ENCODE measurements around the gene TEX50.
"Not testable (repeated sequence)": the region's sequence is repeated elsewhere in the genome, so short reads cannot be mapped to it uniquely, and the experiment has no call there.

TEX50 gene

DNA sequence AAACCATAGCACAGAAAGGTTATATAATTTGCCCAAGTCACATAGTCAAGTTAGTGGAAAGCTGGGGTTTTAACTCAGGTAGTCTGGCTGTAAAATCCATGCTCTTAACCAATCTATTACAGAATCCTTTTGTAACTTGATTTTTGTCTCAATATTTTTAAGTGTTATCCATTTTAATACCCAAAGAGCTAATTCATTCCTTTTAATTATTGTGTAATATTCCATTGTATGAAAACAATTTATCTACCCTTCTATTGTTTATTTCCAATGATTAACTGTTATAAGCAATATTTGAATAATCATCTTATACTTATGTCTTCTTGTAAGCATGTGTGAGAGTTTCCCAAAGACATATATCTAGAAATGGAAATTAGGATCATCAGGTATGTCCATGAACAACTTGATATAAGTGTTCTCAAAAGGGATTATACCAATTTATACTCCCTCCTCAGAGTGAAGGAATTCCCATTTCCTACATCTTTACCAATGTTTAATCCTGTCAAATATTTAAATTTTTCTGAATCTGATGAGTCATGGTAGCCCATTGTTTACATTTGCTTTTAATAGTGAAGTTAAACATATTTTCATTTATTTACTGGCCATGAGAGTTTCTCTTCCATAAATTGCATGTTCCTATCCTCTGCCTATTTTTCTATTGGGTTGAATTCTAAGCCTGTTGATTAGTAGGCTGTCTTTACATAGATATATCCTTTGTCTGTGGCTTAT, 13.9 kb downstream of the TEX50 start:
- TF ChIP-seq, protein P1, sequence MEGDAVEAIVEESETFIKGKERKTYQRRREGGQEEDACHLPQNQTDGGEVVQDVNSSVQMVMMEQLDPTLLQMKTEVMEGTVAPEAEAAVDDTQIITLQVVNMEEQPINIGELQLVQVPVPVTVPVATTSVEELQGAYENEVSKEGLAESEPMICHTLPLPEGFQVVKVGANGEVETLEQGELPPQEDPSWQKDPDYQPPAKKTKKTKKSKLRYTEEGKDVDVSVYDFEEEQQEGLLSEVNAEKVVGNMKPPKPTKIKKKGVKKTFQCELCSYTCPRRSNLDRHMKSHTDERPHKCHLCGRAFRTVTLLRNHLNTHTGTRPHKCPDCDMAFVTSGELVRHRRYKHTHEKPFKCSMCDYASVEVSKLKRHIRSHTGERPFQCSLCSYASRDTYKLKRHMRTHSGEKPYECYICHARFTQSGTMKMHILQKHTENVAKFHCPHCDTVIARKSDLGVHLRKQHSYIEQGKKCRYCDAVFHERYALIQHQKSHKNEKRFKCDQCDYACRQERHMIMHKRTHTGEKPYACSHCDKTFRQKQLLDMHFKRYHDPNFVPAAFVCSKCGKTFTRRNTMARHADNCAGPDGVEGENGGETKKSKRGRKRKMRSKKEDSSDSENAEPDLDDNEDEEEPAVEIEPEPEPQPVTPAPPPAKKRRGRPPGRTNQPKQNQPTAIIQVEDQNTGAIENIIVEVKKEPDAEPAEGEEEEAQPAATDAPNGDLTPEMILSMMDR (IDR thresholded peaks at IDR 0.05; ENCODE audit: low read depth, low read length), result no peak
- H3K4me3 ChIP-seq (ENCODE audit: low read depth, low read length), result no peak overlapping the region

DNA sequence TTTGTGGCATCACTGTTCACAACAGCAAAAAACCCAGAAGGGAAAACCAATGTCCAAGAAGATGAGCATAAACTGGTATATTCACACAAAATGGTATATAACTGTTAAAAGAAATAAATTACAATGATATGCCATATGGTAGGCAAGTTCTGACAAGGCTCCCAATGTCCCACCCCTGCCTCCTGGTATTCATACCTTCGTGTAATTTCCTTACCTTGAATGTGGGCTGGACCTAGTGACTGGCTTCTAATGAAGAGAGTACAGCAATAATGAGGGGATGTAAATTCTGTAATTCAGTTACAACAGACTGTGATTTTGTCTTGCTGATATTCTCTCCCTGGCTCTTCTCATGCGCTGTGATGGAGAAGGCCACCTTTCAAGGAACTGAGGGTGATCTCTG, 25.2 kb downstream of the TEX50 start:
- no peak overlapping the region for H3K4me3 ChIP-seq (ENCODE audit: low read depth, low read length)
- TF ChIP-seq, protein P1 (IDR thresholded peaks at IDR 0.05; ENCODE audit: low read depth, low read length), result no peak

DNA sequence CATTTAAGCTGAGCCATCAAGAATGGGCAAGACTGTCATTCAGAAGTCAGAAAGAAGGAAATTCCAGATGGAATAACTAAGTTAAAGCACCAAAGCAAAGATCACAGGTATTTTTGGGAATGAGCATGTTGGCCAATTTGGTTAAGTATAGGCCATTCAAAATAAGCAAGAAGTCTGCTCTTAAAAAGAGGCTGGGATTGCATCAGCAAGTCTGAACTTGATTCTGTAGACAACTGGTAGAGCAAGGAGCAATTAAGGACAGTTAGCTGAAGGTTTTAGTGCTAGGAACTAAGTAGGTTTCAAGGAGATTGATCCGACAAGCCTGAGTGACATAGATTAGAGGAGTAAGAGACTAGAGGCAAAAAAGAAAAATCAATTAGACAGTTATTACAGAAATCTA, 26.1 kb downstream of the TEX50 start:
- TF ChIP-seq, protein P1 (IDR thresholded peaks at IDR 0.05; ENCODE audit: low read depth, low read length), result no peak

DNA sequence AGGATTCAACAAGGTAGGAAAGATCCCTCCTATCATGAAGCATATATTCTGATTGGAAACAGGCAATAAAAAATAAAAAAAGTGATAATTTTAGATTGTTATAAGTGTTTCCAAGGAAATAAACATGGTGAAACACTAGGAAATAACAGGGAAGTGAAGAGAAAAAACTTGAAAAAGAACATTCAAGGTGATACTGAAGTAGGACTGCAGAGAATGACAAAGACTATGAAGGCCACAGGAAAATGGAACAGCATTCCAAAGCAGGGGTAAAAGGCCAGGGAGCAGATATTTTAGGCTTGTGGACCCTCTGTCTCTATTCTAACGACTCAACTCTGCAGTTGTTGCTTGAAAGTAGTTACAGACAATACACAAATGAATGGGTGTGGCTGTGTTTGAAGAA, 26.6 kb downstream of the TEX50 start:
- no peak overlapping the region for H3K4me3 ChIP-seq (ENCODE audit: low read depth, low read length)
- TF ChIP-seq, protein P1 (IDR thresholded peaks at IDR 0.05; ENCODE audit: low read depth, low read length), result no peak

More for the DNA sequence above, 26.1 kb downstream of the TEX50 start:
- no peak overlapping the region for H3K4me3 ChIP-seq (ENCODE audit: low read depth, low read length)

DNA sequence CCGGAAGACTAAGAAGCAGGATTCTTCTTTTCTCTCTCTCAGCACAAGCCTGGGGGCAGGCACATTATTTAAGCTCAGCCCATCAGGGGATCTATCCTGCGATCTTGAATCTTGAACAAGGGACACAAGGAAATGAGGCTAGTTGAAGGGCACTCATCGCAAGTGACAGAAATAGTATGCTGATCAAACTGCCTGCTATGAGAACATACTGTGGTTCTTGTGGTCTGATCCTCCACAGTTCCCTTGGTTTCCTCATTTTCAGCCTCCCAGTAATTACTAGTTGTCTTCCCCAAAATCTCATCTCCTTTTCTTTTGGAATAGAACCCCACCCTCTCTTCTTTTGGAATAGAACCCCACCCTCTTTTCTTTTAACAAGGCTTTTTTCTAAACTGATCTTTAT, 28.0 kb downstream of the TEX50 start:
- TF ChIP-seq, protein P1 (IDR thresholded peaks at IDR 0.05; ENCODE audit: low read depth, low read length), result no peak
- H3K4me3 ChIP-seq (ENCODE audit: low read depth, low read length), result no peak overlapping the region

DNA sequence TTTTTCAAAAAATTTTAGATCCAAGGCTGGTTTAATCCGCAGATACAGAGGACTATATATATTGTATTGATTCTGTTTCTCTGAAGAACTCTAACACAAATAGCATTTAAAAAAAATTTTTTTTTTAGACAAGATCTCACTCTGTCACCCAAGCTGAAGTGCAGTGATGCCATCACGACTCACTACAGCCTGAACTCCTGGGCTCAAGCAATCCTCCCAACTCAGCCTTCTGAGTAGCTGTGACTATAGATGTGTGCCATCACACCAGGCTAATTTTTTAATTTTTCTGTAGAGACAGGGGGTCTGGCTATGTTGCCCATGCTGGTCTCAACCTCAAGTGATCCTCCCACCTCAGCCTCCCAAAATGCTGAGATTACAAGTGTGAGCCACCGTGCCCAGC, 31.5 kb downstream of the TEX50 start:
- no peak overlapping the region for H3K4me3 ChIP-seq (ENCODE audit: low read depth, low read length)
- TF ChIP-seq, protein P1 (IDR thresholded peaks at IDR 0.05; ENCODE audit: low read depth, low read length), result no peak

DNA sequence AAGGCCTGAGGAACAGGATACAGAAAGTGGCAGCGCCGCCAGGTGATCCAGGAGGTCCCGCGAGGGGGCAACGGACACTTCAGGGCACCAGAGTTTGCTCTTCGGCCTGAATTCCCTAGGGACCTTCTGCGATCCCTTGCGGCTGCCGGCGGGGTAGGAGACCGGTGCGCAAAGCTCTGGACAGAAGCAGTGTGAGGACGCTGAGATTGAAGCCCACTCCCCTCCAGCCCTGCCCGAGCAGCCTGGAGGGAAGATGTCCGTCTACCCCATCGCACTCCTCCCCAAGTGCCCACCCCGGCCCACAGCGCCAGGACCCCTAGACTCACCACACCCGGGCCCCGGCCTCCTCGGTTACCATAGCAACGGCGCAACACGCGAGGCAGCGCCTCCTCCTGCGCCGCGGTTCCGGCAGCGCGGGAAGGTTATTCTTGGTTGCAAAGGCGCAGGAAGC, 34.4 kb downstream of the TEX50 start, which contains the start of gene ANKRD45:
Gene ANKRD45, minus strand, starts transcription at position 361 of the 451 bp plus-strand sequence. CDS start 10,433 bp downstream, outside the sequence.
- H3K4me3 ChIP-seq (ENCODE audit: low read depth, low read length), result peak within 1 kb of the TSS; percentile 26
- TF ChIP-seq, protein P1 (IDR thresholded peaks at IDR 0.05; ENCODE audit: low read depth, low read length), result no peak

DNA sequence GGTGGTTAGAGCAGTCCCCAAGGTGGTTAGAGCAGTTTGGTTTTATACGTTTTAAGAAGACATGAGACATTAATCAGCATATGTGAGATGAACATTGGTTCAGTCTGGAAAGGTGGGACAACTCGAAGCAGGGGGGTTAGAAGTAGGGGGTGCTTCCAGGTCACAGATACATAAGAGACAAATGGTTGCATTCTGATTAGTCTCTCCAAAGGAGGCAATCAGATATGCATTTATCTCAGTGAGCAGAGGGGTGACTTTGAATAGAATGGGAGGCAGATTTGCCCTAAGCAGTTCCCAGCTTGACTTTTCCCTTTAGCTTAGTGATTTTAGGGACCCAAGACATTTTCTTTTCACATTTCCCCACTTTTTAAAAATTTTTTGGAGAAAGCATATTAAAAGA, 39.4 kb downstream of the TEX50 start:
- not testable (repeated sequence) for H3K4me3 ChIP-seq (ENCODE audit: low read depth, low read length)

DNA sequence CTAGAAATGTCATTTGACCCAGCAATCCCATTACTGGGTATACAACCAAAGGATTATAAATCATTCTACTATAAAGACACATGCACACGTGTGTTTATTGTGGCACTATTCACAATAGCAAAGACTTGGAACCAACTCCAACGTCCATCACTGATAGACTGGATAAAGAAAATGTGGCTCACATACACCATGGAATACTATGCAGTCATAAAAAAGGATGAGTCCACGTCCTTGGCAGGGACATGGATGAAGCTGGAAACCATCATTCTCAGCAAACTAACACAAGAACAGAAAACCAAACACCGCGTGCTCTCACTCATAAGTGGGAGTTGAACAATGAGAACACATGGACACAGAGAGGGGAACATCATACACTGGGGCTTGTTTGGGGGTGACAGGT, 45.0 kb downstream of the TEX50 start:
- not testable (repeated sequence) for H3K4me3 ChIP-seq (ENCODE audit: low read depth, low read length)
